ENCODE measurements around the gene WNT5B. TPM values are rescaled to one million over a fixed set of nuclear protein-coding genes. Genes with fewer than 3 reads are reported as not detected.

Gene WNT5B
- total and polyA plus RNA-seq, 9 of the 15 experiments (the other 6 are each of a cell fraction or from before 2014, with no cell fraction given) = 0.42 to 16.8 (median 5.4) TPM

- no peaks in the 10 kb centered on the region for H3K9me3 ChIP-seq (replicated peaks; ENCODE audit: control insufficient read depth, insufficient read depth, low read depth, low read length)
- DNase-seq (ENCODE audit: extremely low read depth in 1 of 4, low spot score in 3 of 4) (no peak), ATAC-seq (no peak), FAIRE-seq (no peak)
- in situ Hi-C loops (cut with MboI) (loop anchor here (25.0 kb wide), 2 partner anchors 293 to 1018 kb away; no protein-coding TSS in a partner anchor), intact Hi-C loops (cut with micrococcal nuclease) (no loop called here)
- BruUV-seq (replicated peaks) = no TSS peak
- H3K4me2 ChIP-seq (ENCODE audit: insufficient read depth, low read length) = no peak overlapping the region
- H3K4me1 ChIP-seq (replicated peaks in 1 of 2; ENCODE audit: control insufficient read depth in 2 of 2, insufficient read depth in 2 of 2, low read length in 2 of 2) = peaks cover 15 to 23% of the 10 kb centered on the region in 2 experiments; a peak in 4 of 5 replicates
- H3K79me2 ChIP-seq (ENCODE audit: control insufficient read depth, insufficient read depth, low read length) = peaks cover 5% of the 10 kb centered on the region; the same call in 1 of the 3 replicates
- no peaks in the 10 kb centered on the region for H4K20me1 ChIP-seq (replicated peaks; ENCODE audit: control insufficient read depth, insufficient read depth, low read length)
- ChIA-PET POLR2A (interaction anchor here (1.0 kb wide), 1 partner anchor 8 kb away, joined by 4 read pairs; no protein-coding TSS in a partner anchor), CTCF (ENCODE audit: low intra/inter-chr PET ratio) (no interaction called here)
- WGBS (ENCODE audit: insufficient coverage, low coverage, missing lambda C conversion rate) = 81% methylated on average over 3 of the region's 3 CpGs
- H3K27ac ChIP-seq (ENCODE audit: extremely low read depth, low read depth, low read length) = no peak overlapping the region
- no peaks in the 10 kb centered on the region for H3K36me3 ChIP-seq (ENCODE audit: control insufficient read depth, insufficient read depth, low read length)
- H2AFZ ChIP-seq (ENCODE audit: low read depth, low read length) = no peak overlapping the region
- TF ChIP-seq SMAD1 (IDR thresholded peaks at IDR 0.05; ENCODE audit: low read depth, low read length, partially characterized antibody) (no peak), U2AF1 (optimal IDR thresholded peaks at IDR 0.05; ENCODE audit: low read depth, low read length) (no peak), PHTF2 (CRISPR knock-in tag; IDR thresholded peaks at IDR 0.05) (no peak), PPARD (CRISPR knock-in tag; IDR thresholded peaks at IDR 0.05) (no peak), SNIP1 (IDR thresholded peaks at IDR 0.05; ENCODE audit: low read depth) (no peak)
- H3K27me3 ChIP-seq (ENCODE audit: control insufficient read depth in 2 of 2, insufficient read depth in 2 of 2, low read length in 2 of 2) = no peaks in the 10 kb centered on the region
- H3K4me3 ChIP-seq = no peak overlapping the region
- H3K9ac ChIP-seq (ENCODE audit: insufficient read depth in 1 of 2, low read depth in 2 of 2, low read length in 2 of 2) = no peak overlapping the region
- no peaks in the 10 kb centered on the region for H3K9me1 ChIP-seq (ENCODE audit: control insufficient read depth, insufficient read depth, low read length)
Measured at GRCh38 chr12:1580526-1580925, 48.5 kb upstream of the WNT5B start.

All from K562 (cell line).